PC-3 (cell line): ENCODE results near the gene TMEM273.

Experiments used
- EZH2 ChIP-seq: fragments of 300-600 bp; sonication (generic); IDR thresholded peaks from one replicate; pipeline ENCODE4 v1.6.1; 2017; ENCODE audit warnings: antibody characterized with exemption, mild to moderate bottlenecking, low read length; ENCODE audit not compliant: unreplicated experiment
- TF ChIP-seq, protein P1 (sequence below): fragments of 300-600 bp; sonication (generic); conservative IDR thresholded peaks from 2 replicates; pipeline ENCODE4 v1.5.1; 2017; ENCODE audit warnings: antibody characterized with exemption, low read depth, mild to moderate bottlenecking, low read length

GRCh38 chr10:49138361-49138891 lies 49.8 kb downstream of the TMEM273 start:
- TF ChIP-seq, protein P1, sequence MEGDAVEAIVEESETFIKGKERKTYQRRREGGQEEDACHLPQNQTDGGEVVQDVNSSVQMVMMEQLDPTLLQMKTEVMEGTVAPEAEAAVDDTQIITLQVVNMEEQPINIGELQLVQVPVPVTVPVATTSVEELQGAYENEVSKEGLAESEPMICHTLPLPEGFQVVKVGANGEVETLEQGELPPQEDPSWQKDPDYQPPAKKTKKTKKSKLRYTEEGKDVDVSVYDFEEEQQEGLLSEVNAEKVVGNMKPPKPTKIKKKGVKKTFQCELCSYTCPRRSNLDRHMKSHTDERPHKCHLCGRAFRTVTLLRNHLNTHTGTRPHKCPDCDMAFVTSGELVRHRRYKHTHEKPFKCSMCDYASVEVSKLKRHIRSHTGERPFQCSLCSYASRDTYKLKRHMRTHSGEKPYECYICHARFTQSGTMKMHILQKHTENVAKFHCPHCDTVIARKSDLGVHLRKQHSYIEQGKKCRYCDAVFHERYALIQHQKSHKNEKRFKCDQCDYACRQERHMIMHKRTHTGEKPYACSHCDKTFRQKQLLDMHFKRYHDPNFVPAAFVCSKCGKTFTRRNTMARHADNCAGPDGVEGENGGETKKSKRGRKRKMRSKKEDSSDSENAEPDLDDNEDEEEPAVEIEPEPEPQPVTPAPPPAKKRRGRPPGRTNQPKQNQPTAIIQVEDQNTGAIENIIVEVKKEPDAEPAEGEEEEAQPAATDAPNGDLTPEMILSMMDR = no peak
- TF ChIP-seq EZH2 = no peak
